Left forelimb (tissue), 1 donor: Measurements from ENCODE around the gene SAP30BP.

Experiments used
- DNase-seq: peaks from one replicate; pipeline ENCODE4 v3.0.0-alpha.2; 2018; ENCODE audit warnings: low spot score

The SAP30BP gene

DNA sequence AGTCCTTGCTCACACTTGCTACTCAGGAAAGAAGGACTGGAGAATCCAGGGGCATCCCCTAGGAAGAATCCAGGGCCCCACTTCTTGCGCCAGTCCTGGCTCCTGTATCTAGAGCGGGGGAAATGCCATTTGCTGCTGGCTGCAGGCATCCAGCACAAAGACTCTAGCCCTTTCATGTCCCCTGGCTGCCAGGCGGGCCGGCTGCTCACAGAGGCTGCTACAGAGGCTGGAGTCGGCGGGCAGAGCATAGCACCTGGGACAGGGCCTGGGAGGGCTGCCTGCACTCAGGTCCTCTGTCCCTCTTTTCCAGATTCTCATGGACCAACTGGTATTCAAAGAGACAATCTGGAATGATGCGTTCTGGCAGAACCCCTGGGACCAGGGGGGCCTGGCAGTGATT lies 20.1 kb upstream of the SAP30BP start:
- DNase-seq = peak; percentile 11

DNA sequence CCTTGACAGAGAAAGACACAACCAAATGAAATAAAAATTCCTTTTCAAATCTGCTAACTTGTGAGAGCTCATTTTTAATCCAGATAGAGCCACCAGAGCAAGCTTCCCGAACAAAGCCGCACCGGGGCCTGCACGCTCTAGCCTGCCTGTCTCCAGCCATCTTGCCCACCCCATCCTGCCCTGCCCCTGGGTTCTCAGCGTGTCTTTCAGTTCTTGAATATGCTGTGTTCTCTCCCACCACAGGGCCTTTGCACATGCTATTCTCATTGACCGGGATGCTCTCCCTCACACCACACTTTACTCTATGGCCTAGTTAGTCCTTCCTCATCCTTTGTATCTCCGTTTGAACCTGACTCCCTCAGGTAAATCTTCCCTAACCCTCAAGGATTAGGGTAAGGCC lies 19.2 kb upstream of the SAP30BP start:
- peak; percentile 47 for DNase-seq

DNA sequence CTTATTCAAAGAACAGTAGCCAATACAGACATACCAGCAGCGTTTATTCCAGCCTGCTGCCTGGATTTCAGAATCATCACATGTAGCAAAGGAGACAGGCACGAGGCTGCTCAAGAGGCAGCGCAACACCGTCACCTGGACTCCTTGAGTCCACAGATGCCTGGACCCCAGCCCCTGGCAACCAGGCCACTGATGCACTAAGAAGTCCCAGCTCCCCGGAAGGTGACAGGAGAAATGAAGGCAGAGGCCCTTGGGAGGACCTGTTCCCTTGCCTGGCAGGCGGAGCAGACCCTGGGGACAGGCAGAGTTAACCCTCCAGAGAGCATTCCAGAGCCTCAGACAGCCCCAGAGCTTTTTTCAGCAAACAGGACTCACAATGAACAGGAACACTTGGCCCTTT lies 17.5 kb upstream of the SAP30BP start:
- no peak for DNase-seq

DNA sequence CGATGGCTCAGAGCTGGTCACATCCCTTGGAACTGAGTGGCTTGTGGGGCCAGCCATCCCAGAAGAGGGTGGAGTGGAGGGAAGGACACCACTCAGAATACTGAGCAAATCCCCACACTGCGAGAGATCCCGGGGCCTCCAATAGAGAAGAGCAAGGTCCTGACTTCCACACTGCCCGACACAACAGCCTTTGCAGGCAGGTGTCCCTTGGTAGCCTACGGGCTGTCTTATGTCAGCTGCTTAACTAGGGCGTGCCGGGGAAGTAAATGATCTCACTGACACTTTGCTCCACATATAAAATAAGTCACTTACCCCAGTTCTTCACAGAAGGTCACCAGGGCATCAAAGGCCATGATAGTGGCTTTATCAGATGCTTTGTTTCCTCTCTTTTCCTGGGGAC lies 16.3 kb upstream of the SAP30BP start:
- no peak for DNase-seq

DNA sequence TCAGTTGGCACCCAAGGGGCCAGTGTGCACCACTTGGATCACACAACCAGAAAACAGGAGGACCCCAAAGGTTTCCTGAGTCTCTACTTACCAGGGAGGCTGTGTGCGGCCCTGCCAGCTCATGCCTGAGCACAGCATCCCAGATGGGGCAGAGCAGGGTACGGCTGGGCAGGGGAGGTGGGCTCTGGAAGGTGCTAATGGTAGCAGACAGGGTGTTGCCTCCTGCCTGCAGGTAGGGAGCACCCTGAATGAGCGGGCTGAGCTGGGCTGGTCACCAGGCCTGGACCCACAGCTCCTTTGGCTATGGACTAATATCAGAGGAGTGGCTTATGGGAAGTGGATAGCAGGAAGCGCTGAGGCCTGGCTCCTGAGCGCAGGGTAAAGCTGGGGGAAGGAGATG lies 14.8 kb upstream of the SAP30BP start:
- peak; percentile 48 for DNase-seq

DNA sequence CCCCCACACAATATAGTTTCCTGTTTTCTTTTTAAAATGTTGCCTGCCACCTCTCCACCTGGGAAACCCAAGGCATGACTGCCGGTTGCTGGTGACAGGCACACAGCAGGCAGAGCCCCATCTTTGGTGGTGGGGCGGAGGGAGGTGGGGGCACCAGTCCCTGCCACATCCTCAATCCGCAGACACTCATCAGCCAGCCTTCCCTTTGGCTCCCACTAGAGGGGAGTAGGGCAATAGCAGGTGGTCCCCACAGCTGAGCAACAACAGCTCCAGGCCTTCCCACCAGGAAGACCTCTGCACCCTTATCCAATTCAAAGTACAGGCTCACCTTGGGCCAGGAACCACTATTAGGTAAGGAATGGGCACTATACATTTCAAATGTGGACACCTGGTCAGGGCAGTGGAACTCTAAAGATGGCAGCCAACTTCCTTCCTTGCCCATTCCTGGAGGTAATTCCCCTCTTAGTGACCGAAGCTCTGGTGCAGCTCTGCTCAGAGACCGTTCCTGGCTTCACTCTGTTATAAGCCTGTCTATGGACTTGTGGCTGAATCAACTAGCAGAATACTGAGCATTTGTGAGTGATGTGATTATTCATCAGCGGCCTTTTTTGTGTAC lies 14.1 kb upstream of the SAP30BP start:
- DNase-seq = no peak

DNA sequence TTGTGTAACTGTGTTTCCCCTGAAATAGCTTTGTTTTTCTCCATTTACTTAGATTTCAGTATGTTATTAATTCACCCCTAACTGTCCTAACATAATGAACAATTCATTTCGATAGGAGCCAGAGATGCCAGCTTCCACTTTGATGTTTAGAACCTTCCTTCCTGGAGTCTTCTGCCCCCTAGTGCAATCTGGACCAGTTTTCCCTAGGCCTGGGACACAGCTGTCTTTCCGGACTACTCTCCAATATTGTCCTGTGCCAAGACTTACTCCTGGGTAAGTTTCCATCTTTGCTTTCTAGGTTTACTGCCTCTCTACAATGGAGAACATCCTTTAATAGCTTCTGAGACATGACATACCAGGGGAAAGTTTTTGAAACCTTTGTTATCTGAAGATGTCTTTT lies 13.0 kb upstream of the SAP30BP start:
- no peak for DNase-seq

DNA sequence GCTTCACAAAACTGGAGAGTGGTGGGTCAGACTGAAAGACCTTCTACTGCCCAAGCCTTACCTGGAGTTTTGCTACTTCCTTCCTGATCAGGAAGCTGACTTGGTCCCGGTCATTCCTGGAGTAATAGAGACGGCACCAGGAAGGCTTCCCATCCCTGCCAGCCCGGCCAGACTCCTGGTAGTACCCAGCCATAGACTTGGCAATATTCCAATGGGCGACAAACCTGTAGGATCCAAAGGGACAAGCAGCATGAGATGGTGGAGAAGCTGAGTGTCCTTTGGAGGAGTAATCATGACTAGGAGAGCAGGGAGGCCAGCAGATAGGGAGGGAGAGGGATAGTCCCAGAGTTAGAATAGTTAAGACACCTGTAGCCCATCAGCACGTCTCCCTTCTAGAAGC lies 8.9 kb upstream of the SAP30BP start:
- DNase-seq = no peak

DNA sequence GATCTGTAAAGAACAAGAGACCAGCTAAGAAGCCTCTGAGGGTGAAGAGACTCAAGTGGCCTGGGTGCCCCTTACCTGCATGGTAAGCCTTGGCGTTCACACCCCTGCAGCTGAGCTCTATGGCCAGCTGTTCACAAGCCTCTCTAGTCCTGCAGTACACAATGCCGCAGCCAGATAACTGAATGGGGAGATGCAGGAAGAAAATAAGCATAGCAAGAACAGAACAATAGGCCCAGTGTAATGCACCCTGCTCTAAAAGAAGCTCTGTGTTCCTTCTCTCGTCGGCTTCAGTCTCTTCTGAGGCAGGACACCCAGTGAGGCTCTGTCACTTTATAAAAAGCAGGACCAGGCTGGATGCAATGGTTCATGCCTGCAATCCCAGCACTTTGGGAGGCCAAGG lies 5.6 kb upstream of the SAP30BP start:
- DNase-seq = no peak

DNA sequence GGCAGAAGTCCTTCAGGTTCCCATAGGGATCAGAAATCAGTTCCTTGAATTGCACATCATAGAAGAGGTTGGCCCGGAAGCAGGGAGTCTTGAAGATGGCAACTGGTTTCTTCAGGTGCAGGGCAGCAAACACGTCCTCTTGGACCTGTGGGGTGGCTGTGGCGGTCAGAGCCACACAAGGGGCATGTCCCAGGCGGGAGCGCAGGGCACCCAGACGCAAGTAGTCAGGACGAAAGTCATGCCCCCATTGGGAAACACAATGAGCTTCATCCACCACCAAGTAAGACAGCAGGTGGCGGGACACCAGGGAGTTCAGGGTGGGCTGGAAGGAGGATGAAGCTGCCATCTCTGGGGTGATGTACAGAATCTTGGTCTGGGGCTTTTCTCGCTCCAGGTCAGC lies 4.6 kb upstream of the SAP30BP start:
- DNase-seq = no peak

DNA sequence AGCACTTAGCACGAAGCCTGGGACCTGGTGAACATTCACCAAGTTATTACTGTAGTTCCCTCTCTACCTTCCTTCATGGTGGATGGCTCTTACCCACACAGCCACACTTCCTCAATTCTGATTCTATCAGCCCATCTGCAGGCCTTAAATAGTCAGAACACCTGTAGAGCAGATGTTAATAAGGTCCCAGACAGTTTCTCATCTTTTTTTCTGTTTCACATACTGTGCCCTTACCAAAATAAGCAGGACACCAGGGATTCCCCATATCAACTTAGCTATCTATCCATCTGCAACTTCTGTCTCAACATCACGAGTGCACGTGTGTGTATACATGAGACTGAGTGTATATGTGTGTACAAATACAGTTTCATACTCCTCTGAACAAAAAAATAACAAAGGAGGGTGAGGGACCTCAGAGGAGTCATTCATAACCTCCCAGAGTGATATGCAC lies 3.0 kb upstream of the SAP30BP start:
- DNase-seq = no peak

DNA sequence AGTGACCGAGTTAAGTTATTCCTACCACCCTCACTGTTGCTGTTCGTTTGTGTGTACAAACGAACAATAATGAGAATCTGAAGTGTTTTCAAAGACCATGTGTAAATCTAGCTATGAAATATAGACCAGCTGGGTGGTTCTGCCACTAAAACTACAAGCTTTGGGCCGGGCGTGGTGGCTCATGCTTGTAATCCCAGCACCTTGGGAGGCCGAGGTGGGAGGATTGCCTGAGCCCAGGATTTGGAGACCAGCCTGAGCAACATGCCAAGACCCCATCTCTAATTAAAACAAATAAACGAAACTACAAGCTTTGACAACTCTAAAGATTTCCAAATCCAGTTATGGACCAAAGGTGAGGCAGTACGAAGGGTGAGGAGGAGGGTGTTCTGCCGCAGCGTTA lies 1.2 kb upstream of the SAP30BP start:
- DNase-seq = no peak

DNA sequence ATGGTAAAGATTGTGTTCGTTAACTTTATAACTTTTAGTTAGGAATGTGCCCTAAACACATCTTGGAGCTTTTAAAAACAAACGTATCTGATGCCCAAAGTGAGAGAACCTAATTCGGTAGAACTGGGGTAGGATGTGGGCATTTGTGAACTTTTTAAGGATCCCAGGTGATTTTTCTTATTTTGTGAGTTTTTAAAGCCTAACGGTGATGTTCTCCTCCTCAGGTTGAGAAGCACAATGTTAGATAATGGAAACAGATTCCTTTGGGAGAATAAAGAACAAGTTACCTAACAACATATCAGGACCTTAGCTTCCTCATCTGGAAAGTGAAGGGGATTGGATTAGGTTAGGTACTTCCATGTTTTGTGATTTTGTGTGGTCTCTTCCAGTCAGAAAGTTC lies 687 bp downstream of the SAP30BP start:
- DNase-seq = no peak

DNA sequence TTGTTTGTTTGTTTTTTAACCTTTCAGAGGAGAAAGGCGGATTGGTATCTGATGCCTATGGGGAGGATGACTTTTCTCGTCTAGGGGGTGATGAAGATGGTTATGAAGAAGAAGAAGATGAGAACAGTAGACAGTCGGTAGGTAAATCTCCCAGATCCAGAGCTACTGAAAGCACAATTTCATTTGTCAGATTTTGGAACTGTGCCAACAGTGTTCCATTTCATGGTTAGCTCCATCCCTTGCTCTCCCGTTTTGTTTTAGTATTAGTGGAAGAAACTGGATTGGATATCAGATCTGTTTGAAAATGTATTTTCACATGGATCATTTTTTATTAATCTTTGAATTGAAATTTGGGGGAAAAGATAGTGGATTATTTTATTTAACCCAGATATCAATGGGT lies 1.4 kb downstream of the SAP30BP start:
- DNase-seq = no peak

DNA sequence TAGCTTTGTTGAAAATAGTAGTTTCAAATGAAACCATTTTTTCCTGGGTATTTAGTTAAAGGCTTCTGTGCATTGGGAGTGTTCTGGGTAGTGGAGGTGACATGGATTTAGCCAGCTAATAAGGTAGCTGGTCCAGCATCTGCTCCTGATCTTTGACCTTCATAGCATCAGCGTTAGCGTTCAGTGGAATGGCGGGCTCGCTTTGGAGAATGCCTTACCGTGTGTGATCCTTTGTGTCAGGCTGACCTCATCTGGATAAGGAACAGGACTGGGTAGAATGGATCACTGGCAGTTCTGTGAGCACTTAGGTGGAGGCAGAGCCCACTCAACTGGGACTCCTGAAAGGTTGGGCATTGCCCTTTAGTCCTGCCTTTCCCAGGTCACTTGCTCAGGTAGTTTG lies 3.7 kb downstream of the SAP30BP start:
- DNase-seq = no peak

DNA sequence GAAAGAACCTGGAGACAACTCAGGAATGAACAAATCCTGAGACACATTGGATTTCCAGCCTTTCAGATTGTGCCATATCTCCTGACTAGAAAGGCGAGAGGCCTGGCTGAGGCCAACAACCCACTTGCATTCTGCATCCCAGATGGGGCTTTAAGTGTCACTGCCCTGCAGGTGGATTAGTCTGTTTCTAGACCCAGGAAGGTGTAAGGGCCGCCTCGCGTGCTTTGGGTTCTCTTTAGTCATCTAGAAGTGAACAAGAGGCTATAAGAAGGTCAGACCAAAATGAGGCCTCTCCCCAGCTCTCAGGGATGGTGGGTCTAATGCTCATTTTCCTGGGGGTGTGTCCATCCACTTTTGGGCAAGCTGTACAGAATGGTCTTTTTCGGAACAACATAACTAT lies 4.9 kb downstream of the SAP30BP start:
- no peak for DNase-seq

DNA sequence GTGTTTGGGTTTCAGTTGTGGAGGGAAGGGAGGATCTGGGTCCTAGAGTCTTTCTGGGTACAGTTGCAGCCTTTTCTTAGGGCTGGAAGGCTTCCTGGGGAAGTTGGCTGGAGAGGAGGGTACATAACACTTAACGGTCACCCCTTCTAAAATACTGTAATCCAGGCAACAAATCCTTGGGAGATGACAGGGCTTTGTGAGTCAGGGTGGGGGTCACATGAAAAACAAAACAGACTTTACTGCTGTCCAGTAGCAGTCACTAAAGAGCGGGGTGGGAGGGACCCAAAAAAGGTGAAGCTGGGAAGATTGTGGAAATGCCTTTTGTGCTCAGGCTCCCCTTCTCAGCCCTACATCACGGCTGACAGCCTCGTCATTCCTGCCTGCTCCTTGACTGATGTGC lies 6.3 kb downstream of the SAP30BP start:
- no peak for DNase-seq

DNA sequence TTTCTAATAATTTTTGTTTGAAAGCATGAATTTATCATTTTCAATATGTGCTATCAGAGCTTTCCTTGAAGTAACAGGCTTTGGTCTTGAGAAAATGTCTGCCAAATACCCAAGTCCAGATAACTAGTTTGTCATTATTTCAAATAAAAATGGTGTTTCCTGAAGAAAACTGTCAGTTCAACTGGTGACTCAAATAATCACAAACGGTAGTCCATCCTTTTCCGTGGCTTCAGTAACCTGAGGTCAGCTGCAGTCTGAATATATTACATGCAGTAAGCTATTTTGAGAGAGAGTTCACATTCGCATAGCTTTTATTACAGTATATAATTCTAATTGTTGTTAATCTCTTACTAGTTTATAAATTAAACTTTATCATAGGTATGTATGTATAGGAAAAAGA lies 9.3 kb downstream of the SAP30BP start:
- DNase-seq = no peak

DNA sequence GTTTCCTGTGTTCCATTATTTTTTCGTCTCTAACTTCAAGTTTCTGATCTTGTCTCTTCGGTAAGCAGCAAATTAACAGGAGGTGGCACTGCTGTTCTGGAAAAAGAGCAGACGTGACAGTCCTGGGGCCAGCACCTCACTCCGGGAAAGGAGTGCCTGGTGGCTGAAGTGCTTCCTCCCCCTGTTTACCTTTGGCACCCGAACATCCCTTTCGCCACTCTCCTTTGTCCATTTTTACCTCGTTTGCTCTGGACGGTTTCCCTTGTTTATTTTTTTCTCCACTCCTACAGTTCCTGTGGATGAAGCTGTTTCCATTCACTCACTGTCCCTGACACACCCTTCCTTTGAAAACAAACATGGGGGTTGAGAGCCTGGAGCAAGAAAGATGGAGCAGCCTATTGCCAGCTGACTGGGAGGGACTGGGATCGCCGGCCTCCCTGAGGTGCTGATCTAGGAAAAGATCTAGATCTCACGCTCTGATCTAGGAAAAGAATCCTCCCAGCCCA lies 12.6 kb downstream of the SAP30BP start:
- no peak for DNase-seq

DNA sequence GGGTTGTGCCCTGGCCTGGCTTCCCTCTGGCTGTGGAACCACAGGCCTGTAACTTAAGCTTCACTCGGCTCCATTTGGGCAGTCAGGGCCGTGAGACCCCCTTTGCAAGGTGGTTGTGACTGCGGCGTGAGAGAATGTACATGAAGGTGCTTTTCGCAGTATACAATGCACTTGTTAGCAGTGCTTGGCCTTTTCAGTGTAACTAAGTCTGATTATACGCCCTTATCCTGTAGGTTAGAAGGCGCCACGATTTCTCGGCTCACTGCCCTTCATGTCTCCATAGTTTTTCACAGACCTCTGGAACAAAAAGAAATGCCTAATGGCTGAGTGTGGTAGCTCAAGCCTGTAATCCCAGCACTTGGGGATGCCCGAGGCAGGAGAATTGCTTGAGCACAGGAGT lies 13.3 kb downstream of the SAP30BP start:
- no peak for DNase-seq

DNA sequence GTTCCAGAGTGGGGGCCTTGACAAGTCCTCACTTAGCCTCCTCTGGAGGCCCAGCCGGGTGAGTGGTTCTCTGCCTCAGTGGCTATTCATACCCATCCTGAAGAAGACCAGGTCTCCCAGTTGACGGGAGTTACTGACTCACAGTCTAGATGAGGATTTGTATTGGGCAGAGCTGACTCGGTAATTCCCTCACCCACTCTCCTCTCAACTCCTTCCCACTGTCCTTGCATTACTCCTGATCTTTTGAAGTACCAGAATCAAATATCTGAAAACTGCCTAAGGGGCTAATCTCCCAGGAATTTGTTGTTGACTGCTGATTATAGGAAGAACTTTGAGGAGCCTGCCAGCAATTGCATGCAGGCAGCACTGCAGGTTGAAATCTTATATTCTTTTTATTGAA lies 14.2 kb downstream of the SAP30BP start:
- DNase-seq = no peak

DNA sequence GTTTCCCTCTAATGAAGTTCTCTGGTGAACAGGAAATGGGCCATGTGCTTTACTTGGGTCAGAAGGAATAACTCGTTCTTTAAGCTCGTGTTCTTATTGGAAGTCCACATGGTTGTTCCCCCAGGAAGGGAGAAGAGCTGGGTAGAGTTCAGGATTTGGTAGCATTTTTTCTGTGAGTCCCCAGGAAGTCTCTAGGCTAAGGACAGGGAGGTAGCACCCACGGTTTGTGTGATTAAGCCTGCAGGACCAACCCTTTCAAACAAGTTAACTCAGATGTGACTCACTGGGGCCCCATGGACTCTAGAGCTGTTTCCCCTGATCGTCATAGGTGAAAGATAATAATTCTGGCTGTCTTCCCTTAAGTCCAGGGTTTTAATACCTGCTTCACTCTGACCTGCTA lies 16.4 kb downstream of the SAP30BP start:
- DNase-seq = no peak

DNA sequence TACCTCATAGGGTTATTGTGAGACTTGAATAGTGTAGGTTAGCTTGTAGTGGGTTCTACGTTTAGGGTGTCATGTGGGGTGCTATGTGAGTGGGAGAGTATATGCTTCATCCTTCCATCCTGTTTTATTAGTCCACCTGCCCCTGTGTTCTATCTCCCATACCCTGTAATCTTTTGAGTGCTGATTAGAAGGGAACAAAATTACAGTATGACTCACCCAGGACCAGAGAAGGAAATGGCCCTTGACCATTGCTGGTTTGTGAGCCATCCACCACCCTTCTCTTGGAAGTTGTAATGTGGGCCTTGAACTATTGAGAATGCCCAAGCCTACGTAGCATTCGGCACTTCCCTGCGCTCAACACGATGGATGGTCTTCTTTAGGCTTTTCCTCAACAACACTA lies 17.1 kb downstream of the SAP30BP start:
- DNase-seq = no peak

DNA sequence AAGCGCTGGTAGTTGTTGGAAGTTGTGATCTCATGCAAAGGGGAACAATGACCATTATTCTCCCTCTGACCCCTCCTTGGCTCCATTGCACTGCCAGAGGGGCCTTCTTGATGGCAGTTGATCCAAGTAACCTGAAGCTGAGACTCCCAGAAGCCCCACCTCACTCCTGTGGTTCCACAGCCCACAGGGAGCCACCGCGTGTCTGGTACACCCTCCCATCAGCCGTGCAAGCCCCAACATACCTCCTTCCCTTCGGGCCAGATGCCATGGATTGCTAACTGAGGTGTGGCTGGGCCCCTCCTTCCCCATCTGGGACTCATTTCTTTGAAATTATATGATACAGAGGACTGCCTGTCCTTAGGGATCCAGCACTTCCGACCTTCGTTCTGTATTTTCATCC lies 17.8 kb downstream of the SAP30BP start:
- no peak for DNase-seq

DNA sequence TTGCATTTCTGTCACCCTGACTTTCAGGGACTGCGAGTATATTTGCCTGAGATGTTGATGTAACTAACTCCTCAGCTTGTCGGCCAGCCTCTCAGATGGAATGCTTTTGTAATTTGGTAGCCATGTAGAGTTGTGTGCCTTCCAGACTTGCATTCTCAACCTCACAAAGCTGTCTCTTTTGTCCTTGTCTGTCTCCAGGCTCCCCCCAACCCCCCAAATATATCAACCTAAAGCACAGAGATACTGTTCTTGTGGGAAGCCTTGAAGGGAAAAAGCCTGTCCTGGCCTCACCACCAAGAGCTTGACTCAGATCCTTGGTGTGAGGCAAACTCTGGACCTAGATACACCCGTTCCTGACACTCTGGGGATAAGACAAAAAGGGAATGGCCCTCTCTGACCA lies 18.4 kb downstream of the SAP30BP start:
- DNase-seq = no peak
